Epithelial cell of prostate (primary cell): ENCODE results near the gene LRRC8E.
"Not testable (repeated sequence)": the region's sequence is repeated elsewhere in the genome, so short reads cannot be mapped to it uniquely, and the experiment has no call there.

Experiments
- DNase-seq: peaks from one replicate; pipeline ENCODE4 v3.0.0-alpha.2; 2011; ENCODE audit warnings: low read depth, low spot score
- H3K27ac ChIP-seq: fragments of 450-650 bp; 2 replicates; pipeline ENCODE4 v1.5.1; 2017; ENCODE audit warnings: mild to moderate bottlenecking

LRRC8E gene

DNA sequence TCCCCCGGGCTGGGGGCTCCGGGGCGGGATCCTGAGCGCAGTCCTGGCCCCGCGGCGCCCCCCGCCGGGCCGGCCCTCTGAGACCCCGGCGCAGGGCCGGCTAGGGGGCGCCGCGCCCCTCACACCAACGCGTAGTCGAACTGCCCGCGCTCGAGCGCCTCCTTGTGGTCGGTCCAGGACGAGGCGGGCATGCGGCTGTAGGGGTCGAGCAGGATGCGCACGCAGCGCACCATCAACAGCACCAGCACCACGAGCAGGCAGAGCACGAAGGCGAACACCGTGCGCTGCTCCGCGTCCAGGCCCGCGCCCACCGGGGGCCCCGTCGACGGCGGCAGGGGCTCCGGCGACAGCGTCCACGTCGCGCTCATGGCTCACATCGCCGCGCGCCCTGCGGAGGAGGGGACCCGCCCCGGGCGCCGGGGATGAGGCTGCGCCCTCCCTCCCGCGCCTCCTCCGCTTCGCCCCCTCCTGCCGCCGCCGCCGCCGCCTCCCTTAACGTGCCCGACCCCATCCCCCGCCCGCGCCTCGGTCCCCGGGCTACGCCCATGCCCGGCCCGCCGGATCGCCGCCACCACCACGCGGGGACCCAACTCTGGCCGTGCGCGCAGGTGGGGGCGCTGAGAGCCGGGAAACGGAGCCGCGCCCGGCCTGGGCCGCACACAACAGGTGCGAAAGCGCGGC is 37.0 kb downstream of the LRRC8E start:
- H3K27ac ChIP-seq, result no peak overlapping the region
- DNase-seq, result no peak

DNA sequence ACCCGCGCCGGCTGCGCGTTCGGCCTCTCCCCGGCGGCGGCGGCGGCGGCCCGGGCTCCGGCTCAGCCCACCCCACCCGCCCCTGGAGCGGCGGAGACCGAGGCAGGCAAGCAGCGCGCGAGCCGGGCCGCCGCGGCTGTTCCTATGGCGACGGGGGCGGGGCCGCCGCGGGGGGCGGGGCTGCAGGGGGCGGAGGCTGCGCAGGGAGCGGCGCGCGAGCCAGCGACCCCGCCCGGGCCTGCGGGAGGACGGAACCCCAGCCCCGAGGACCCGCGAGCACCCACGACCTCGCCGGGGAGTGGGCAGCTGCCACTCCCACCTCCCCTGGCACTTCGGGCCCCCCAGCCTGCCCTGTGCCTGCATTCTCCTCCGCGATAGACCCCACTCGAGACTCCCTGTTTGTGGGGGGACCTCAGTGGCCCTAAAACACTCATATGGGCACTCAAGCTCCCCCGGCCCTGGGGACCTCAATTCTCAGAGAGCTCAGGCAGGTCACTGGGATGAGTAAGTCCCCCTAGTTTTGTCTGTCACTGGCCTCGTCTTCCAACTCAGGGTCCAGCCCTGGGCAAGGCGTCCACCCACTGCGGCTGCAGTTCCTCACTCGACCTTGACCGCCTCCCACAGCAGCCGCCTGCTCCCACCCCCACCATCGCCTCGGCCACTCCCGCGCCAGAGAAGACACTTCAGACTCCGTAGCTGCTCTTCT is 37.9 kb downstream of the LRRC8E start, which contains the start of gene CTXN1:
TSS of gene CTXN1 (minus strand) at position 115 of the 706 bp plus-strand sequence. CDS start 597 bp downstream, outside the sequence.
- H3K27ac ChIP-seq, result no peak within 1 kb of the TSS
- no peak for DNase-seq

GRCh38 chr19:7926727-7927604 is 38.7 kb downstream of the LRRC8E start:
- DNase-seq, result no peak
- H3K27ac ChIP-seq, result no peak overlapping the region

DNA sequence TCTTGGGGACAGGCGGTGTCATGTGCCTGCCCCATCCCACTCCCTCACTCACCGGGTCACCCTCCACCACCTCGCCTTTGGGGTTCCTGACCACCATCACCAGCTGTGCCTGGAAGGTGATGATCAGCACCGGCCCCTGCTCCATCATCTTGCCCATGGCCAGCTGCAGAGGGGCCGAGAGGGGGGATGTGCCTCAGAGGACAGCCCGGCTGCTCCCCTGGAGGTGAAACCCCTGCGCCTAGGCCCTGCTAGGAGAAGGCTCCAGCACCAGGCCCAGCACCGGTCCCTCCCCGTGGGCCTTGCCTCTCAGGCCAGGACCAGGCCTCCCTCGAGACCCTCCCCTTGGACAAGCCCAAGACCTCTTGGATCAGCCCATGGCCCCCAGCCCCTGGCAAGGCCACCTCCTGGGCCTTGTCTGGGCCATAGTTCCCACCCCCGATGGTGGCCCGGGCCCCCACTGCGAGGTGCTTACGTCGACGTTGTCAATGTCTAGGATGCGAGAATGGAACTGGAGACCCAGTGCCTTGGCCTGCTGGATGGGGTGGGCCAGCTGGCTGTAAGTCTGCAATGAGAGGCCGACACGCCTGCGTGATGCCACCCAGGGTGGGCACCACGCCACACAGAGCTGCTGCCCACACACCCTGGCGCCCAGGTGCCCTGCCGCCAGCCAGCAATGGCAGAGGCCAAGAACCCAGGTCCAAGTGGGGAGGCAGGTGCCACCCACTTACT is 39.5 kb downstream of the LRRC8E start:
- H3K27ac ChIP-seq, result peak overlapping the region; percentile 80
- no peak for DNase-seq

GRCh38 chr19:7928334-7928706 is 40.0 kb downstream of the LRRC8E start:
- peak overlapping the region; percentile 80 for H3K27ac ChIP-seq
- no peak for DNase-seq

GRCh38 chr19:7928741-7929701 is 40.7 kb downstream of the LRRC8E start:
- peak; percentile 49 for DNase-seq
- peak overlapping the region; percentile 80 for H3K27ac ChIP-seq

DNA sequence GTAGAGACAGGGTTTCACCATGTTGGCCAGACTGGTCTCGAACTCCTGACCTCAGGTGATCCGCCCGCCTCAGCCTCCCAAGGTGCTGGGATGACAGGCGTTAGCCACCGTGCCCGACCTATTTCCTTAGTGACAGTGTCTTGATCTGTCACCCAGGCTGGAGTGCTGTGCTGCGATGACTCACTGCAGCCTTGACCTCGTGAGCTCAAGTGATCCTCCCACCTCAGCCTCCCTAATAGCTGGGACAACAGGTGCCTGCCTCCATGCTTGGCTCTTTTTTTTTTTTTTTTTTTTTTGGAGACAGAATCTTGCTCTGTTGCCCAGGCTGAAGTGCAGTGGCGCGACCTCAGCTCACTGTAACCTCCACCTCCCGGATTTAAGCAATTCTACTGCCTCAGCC is 41.7 kb downstream of the LRRC8E start:
- not testable (repeated sequence) for DNase-seq
- H3K27ac ChIP-seq, result peak overlapping the region; percentile 80

- peak overlapping the region; percentile 80 for H3K27ac ChIP-seq
- DNase-seq, result no peak
Measured at GRCh38 chr19:7930765-7931164, 42.5 kb downstream of the LRRC8E start.

DNA sequence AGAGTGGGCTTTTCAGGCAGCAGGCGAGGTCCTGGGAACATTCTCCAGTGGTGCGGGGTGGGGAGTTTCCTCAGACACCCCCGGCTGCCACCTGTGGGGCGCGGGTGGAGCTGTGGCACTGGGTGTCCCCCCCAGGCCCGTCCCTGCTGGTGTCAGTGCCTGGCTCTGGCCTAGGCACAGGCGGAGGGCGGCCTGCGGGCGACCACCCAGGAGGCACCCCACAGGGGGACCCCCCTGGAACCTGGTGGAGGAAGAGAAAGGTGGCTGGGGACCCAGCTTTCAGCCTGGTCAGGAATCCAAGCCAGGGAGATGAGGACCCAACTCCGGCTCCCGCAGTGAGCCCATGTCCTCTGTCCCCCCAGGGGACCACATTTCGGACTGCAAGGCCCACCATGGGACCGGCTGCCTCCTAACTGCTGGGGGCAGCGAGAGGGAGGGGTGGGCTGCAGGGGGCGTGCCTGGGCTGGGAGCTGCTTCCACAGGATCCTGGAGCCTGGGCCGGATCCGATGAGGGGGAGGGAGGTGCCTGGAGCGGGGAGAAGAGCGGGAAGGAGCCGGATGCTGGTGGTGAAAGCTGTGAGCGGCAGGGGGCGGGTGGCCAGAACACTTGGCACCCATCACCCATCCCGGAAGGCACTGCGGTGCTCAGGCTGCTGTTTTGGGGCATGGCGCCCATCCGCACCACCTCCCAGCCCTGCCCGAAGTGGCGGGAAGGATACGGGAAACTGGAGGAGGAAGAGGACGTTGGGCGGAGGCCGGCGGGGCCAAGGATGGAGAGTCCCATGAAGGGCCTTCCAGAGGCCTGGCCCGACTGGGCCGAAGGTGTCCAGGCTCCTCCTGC is 43.1 kb downstream of the LRRC8E start:
- peak overlapping the region; percentile 80 for H3K27ac ChIP-seq
- DNase-seq, result no peak

GRCh38 chr19:7932276-7932929 is 44.1 kb downstream of the LRRC8E start:
- DNase-seq, result no peak

DNA sequence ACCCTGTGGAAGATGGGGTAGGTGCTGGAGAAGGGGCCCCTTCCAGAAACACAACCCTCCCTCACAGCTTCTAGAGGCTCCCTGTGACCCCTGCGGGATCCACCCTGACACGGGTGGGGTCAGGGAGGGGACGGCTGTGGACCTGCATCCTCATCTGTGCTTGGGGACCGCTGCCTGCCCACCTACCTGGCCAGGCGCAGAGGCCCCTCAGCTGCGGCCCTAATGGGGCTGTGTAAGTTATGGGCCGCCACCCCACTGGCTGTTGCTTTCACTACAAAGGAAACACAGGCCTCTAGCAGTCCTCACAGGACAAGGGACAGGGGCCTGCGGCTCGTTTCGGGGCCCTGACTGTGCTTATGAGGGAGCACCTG is 44.6 kb downstream of the LRRC8E start:
- no peak for DNase-seq
- no peak overlapping the region for H3K27ac ChIP-seq

More at GRCh38 chr19:7932276-7932929, 44.1 kb downstream of the LRRC8E start:
- no peak overlapping the region for H3K27ac ChIP-seq

DNA sequence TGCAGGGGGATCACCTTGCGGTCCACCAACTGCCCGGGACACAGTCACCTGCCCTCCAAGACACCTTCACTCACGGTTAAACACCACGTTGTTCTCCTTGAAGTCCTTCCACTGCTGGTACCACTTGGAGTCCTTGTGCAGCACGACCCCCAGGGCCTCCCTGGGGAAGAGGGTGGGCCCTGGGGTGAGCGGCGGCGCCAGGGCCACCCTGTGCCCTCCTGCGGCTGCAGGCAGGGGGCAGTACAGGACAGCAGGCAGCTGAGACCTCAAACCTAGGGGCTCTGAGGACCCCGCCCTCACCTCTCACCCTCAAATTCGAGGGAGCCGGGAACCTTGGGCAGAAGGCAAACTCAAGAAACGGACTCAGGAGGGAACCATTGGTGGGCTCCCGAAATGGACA is 45.1 kb downstream of the LRRC8E start:
- no peak for DNase-seq
- H3K27ac ChIP-seq, result no peak overlapping the region

DNA sequence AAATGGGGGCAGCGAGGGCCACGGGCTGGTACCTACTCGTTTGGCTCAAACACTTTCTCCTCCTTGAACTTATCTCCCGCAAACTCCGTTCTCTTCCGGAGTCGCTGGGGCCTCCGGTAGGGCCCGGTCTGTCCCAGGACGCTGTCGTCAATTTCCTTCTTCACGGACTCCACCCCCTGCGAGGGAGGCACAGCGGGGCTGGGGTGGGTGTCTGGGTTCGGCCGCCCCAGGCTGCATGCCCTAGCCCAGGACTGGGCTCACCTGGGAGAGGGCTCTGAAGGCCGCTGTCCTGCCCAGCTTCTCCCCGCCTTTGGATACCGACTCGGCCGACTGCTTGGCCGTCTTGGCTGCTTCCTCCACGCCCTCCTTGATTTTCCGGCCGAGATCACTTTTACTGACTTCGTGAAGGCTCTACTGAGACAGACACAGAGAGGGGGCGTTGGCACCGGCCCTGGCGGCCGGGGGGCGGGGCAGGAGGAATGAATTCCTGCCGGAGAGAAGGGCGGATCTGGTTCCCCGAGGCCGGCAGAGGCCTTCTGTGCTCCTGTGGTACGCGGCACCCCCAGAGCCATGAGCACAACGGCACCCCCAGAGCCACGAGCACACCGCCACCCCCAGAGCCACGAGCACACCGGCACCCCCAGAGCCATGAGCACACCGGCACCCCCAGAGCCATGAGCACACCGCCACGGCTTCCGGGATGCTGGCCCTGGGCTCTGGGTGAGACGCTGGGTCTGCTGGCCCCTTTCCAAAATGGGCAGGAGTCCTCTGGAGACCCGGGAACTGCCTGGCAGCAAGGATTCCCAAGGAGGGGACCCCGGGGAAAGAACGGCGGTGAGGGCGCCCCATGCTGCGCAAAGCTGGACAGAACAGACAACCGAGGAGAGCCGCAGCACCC is 45.8 kb downstream of the LRRC8E start:
- no peak for DNase-seq
- H3K27ac ChIP-seq, result no peak overlapping the region

GRCh38 chr19:7934766-7935165 is 46.5 kb downstream of the LRRC8E start:
- DNase-seq, result no peak
- no peak overlapping the region for H3K27ac ChIP-seq

GRCh38 chr19:7940841-7941240 is 52.5 kb downstream of the LRRC8E start:
- no peak for DNase-seq
- no peak overlapping the region for H3K27ac ChIP-seq

DNA sequence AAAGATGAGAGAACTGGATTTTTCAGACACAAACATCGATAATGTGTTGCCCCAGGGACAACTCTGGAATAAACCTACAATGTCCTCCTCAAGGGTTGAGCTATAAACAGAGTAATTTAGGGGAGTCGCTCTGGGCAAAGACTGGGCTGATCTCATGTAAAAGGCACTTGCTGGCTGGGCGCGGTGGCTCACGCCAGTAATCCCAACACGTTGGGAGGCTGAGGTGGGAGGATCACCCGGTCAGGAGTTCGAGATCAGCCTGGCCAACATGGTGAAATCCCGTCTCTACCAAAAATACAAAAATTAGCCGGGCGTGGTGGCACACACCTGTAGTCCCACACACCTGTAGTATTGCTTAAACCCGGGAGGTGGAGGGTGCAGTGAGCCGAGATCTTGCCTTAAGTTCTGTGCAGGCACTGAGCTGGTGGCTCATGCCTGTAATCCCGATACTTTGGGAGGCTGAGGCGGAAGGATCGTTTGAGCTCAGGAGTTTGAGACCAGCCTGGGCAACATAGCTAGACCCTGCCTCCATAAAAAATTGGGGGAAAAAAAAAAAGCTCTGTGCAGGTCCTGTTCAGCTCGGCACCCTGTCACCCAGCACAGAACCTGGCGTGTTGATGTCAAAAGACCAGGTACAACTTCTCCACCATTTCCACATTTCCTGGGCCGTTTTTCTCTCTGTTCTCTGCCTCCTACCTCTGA is 53.7 kb downstream of the LRRC8E start:
- no peak for DNase-seq
- no peak overlapping the region for H3K27ac ChIP-seq
